Small intestine (tissue), 7 donors: Measurements from ENCODE around the gene PRR18. TPM values are rescaled to one million over a fixed set of nuclear protein-coding genes. Genes with fewer than 3 reads are reported as not detected.
A peak's percentile ranks its signal among the peaks of the same experiment; 100 is the strongest.

Source experiments
- DNase-seq, 2 donors: peaks; one replicate each; pipeline versions ENCODE4 v3.0.0 to v3.0.0-alpha.2; 2013
- FAIRE-seq: peaks from 2 replicates; lab custom pipeline; 2012; peaks lifted over from hg19 to GRCh38; lab: Jason Lieb, UNC
- H3K27ac ChIP-seq, 3 donors: one replicate each; pipeline ENCODE4 v1.5.1; 2013; ENCODE audit warnings: low read length in 2 of 3, mild to moderate bottlenecking in 2 of 3, control low read depth in 1 of 3, inconsistent platforms in 1 of 3, low read depth in 1 of 3, moderate library complexity in 1 of 3
- H3K27me3 ChIP-seq, 3 donors: one replicate each; pipeline ENCODE4 v1.6.1; 2013; ENCODE audit warnings: low read length in 3 of 3, inconsistent platforms in 1 of 3; ENCODE audit not compliant: control insufficient read depth in 3 of 3, insufficient read depth in 3 of 3
- H3K36me3 ChIP-seq, 3 donors: one replicate each; pipeline ENCODE4 v1.6.1; 2013; ENCODE audit warnings: low read length in 3 of 3, inconsistent platforms in 1 of 3, low read depth in 1 of 3, mild to moderate bottlenecking in 1 of 3, moderate library complexity in 1 of 3; ENCODE audit not compliant: control insufficient read depth in 3 of 3, insufficient read depth in 2 of 3
- H3K4me1 ChIP-seq, 3 donors: one replicate each; pipeline ENCODE4 v1.6.1; 2013; ENCODE audit warnings: low read length in 2 of 3, inconsistent platforms in 1 of 3, low read depth in 1 of 3, mild to moderate bottlenecking in 1 of 3, moderate library complexity in 1 of 3; ENCODE audit not compliant: control insufficient read depth in 3 of 3, insufficient read depth in 2 of 3
- H3K4me3 ChIP-seq, 3 donors: one replicate each; pipeline ENCODE4 v1.5.1; 2013; ENCODE audit warnings: low read length in 3 of 3, control low read depth in 1 of 3, inconsistent platforms in 1 of 3, low read depth in 1 of 3, mild to moderate bottlenecking in 1 of 3, moderate library complexity in 1 of 3
- H3K9me3 ChIP-seq, 2 donors: one replicate each; pipeline ENCODE4 v1.6.1; 2013; ENCODE audit warnings: low read depth in 1 of 2, low read length in 1 of 2; ENCODE audit not compliant: control insufficient read depth in 2 of 2, insufficient read depth in 1 of 2
- WGBS, 3 donors: extraction: QIAGEN DNeasy Blood & Tissue Kit; methylation state at CpG; one replicate each; pipeline ENCODE4 v1.1.7; 2013; 5-methylcytosine and 5-hydroxymethylcytosine counted together
- polyA plus RNA-seq, 4 donors: library from polyadenylated mRNA; stranded (reverse) in 3 of 4; unstranded in 1 of 4; fragments of 200-250 nt in 3 of 4; fragments of 120-200 nt in 1 of 4; gene quantifications; one replicate each; pipeline versions ENCODE4 v1.2.1 to v1.2.3, GENCODE V29; 2013
- donor health status: healthy with polysubstance abuse.
- donor health status: control.
- donor health status: control.
- donor health status: Bipolar disorder and iron deficiency.
- donor health status: healthy.

The PRR18 gene
- polyA plus RNA-seq, 4 donors = 0.43 to 0.68 (median 0.45) TPM; not detected in 1

DNA sequence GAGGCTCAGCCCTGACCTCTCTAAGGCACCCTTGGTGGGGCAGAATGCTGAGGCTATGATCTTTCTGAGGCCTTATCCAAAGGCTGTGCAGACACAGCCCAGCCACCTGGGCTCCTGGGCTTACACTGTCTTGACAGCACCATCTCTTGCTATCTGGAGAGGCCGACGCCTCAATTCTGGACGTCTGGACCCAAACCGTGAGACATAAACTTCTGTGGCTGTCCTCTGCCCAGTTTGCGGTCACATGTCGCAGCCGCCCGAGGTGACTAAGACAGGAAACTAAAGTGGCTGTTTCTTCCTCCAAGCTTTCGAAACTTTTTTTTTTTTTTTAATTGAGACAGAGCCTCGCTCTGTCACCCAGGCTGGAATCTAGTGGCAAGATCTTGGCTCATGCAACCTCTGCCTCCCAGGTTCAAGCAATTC, 49.3 kb downstream of the PRR18 start:
- DNase-seq = no peak
- H3K36me3 ChIP-seq = no peaks in the 10 kb centered on the region
- no peaks in the 10 kb centered on the region for H3K9me3 ChIP-seq
- no peak overlapping the region for H3K4me3 ChIP-seq
- H3K4me1 ChIP-seq = no peaks in the 10 kb centered on the region
- no peak for FAIRE-seq
- H3K27me3 ChIP-seq = peaks cover 0 to 24% (median 0%) of the 10 kb centered on the region in 3 donors
- peak overlapping the region in 1 of 3 donors; percentile 46 for H3K27ac ChIP-seq
- 56 to 80% (median 62%) methylated on average over 10 of the region's 10 CpGs for WGBS, 3 donors

DNA sequence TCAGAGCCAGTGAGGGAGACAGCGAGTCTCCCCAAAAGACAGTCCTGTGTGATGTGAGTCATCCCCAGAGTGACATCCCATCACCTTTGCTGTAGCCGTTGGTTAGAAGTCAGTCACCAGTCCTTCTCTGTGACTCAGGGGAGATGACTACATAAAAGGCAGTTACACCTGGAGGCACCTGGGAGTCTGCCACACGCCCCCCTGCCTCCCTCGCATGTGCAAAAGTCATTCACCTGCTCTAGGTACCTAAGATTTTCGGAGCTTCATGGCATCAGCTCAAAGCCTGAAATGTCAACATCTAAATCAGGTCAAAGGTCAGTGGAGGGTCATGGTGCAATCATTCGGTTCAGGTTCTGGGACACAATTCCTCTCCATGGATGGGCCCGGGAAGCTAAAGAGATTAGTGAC, 50.3 kb downstream of the PRR18 start:
- Histone ChIP-seq H3K4me3 (no peak overlapping the region), H3K27me3 (peaks cover 0 to 34% (median 2%) of the 10 kb centered on the region in 3 donors), H3K4me1 (peaks cover 0 to 5% (median 3%) of the 10 kb centered on the region in 3 donors), H3K27ac (no peak overlapping the region), H3K9me3 (no peaks in the 10 kb centered on the region), H3K36me3 (no peaks in the 10 kb centered on the region)
- FAIRE-seq (no peak), DNase-seq (no peak)
- 18 to 50% (median 31%) methylated on average over 7 of the region's 7 CpGs for WGBS, 3 donors

Other genes with a start within 250 kb of the PRR18 start
- not detected for gene TBXT, start 140.5 kb downstream of the PRR18 start, polyA plus RNA-seq
- gene SFT2D1, start 34.2 kb upstream of the PRR18 start, polyA plus RNA-seq = 100 to 1,000 TPM in 1 of 4 donors, 10 to 100 TPM in 3; 32.4 to 113 (median 64.2) TPM
- 100 to 1,000 TPM in 2 of 4 donors, 10 to 100 TPM in 2; 25.9 to 213 (median 115) TPM for gene MPC1, start 74.5 kb upstream of the PRR18 start, polyA plus RNA-seq